ENCODE measurements around the gene ATP6V0A4.
A peak's percentile ranks its signal among the peaks of the same experiment; 100 is the strongest.
"Not testable (repeated sequence)": the region's sequence is repeated elsewhere in the genome, so short reads cannot be mapped to it uniquely, and the experiment has no call there.

Gene ATP6V0A4

DNA sequence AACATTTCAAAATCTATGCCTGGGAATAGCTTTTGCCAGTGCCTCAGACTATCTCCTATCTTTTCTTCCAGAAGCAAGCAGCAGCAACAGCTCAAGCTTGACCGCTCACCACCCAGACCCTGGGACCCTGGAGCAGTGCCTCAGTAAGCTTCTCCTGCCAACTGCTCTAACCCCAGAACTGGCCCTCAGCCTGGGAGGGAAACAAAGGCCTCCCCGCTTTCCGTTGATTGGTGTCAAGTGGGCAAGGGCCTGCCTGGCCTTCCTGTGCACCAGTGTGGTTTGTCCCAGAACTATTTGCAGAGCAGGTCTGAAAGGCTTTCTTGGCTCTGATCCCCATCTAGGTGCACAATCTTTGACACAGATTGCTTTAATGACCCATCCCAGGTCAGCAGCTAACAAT is 3.3 kb upstream of the ATP6V0A4 start:
- no peak for DNase-seq

DNA sequence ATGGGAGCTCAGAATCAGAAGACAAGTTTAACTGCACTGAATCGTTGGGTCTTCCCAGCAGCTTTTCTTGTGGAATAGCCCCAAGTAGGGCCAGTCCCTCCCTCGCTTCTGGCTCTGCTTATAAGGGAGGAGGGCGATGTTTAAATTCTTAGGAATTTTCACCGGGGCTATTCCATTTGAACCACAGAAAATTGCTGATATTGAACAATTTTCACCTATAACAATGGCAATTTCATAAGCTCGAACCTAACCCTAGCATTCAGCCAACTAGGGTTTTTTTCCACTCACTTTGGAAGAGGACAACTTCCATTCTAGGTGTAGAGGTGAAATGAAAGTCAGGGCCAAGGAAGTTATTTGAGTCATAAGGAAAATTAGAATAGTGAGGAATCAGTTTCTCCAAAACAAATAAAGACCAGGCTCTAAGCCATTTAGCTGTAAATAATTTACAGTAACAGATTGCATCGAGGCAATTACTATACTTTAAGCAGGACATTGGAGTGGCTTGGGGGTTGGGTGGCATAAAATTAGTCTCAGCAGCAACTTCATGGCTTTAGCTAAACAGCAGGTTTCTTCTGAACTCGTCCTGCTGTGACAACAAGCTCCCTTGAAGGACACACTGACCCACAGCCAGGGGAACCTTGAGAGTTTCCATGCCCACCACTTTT is 1.5 kb upstream of the ATP6V0A4 start:
- no peak for DNase-seq

DNA sequence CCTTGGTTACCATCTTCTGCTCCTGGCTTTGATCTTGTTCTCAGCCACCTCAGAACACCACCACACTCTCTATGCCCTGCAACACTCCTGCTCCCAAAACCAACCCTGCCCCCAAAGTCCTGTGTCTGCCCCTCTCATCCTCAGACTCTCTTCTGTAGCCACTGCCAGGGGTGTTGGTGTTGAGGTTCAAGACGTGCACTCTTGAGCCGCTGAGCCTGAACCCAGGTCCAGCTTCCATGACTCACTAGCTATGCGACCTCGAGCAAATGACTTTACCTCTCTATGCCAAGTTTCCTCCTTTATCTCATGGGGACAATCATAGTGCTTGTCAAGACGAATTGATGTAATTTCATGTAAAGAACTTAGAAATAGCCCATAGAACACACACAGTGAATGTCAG is 840 bp upstream of the ATP6V0A4 start:
- no peak for DNase-seq

DNA sequence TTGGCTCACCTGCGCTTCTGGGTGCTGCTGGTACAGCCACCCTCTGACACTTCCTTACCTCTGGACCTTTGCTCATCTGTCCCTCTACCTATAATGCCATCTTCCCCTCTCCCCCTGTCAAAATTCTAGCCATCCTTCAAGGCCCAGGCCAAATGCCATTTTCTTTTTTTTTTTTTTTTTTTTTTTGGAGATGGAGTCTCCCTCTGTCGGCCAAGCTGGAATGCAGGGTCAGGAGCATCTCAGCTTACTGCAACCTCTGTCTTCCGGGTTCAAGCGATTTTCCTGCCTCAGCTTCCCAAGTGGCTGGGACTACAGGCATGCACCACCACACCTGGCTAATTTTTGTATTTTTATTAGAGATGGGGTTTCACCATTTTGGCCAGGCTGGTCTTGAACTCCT is 950 bp downstream of the ATP6V0A4 start:
- not testable (repeated sequence) for DNase-seq

DNA sequence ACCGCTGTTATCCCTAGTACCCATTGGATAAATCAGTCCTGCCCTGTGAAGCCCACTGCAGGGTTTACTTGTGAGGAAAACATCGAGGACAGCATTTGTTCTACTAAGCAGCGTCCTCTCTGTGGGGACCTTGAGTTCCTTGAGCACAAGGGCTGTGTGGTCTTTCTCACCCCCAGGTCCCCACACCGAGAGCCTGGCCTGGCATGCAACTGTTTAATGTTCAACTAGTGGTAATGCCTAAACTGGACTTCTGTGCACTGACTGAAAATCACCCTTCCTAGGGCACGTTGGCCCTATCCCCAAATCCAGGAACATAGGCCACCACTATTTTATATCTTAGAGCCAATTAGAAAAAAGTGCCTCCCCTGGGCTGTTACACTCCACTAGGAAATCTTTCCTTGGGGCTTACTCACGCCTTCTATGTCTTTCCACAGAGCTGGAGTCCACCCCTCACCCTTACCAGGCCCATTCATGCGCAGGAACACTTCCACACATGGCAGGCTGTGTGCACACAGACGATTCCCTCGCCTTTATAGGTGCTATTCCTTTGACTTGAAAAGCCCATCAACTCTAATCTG is 1.9 kb downstream of the ATP6V0A4 start:
- no peak for DNase-seq

DNA sequence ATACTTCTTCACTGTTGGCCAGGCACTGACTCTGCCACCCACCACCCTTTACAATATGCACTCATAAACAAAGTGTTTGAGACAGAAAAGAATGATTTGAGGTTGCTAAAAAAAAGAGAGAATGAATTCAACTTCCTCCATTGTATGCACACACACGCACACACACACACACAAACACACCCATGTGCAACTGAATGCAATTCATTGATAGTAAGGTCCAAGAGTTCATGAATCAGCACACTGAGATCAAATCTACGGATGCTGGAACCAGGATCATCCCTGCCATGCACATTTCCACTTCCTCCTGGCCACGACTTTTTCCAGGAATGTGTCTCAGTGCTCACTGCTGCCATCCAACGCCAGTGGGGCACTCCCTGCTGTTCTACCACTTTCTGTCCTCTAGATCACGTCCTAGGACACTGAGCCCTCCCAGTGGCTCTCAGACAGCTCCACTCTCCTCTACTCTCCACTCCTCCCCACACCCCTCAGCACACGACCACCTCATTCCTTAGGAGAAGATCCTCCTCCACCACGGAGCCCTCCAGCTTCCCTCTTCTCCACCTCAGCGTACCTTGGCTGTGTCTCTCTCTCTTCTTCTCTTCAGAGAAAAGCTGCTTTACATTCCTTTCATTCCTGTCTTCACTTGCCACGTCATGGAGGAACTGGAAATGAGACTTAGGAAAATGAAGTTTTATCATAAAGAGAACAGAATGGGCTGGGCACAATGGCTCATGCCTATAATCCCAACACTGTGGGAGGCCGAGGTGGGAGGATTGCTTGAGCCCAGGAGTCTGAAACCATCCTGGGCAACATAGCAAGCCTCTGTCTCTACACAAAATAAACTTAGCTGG is 12.2 kb downstream of the ATP6V0A4 start:
- DNase-seq = no peak

DNA sequence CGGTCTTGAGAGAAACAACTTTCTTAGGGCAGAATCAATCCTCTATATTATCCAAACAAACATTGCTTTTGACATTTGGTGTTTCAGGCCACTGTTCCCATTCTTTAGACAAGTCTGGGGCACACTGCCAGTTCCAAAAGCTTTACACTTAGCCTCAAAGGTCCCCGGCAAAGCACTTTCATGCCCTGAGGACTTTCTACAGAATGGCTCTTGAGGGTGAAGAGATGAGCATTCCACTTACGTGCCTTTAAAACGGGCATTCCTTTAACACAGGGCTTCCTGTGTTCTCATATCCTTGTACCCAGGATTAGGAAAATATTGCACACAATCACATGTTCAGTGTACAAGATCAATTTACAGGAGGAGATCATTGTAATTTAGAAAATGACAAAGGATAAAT is 13.3 kb downstream of the ATP6V0A4 start:
- DNase-seq = no peak

DNA sequence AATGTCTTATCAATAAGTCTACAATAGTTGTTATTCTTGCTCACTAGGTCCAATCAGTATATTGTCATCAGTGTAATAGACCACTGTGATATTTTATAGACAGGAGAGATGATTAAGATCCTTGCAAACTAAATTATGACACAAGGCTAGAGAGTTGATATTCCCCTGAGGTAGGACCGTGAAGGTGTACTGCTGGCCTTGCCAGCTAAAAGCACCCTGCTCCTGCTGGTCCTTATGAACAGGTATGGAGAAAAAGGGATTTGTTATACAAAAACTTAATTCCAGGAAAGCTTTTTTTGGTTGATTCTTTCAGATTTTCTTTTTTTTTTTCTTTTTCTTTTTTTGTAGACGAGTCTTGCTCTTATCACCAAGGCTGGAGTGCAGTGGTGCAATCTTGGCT is 17.0 kb downstream of the ATP6V0A4 start:
- DNase-seq = no peak

DNA sequence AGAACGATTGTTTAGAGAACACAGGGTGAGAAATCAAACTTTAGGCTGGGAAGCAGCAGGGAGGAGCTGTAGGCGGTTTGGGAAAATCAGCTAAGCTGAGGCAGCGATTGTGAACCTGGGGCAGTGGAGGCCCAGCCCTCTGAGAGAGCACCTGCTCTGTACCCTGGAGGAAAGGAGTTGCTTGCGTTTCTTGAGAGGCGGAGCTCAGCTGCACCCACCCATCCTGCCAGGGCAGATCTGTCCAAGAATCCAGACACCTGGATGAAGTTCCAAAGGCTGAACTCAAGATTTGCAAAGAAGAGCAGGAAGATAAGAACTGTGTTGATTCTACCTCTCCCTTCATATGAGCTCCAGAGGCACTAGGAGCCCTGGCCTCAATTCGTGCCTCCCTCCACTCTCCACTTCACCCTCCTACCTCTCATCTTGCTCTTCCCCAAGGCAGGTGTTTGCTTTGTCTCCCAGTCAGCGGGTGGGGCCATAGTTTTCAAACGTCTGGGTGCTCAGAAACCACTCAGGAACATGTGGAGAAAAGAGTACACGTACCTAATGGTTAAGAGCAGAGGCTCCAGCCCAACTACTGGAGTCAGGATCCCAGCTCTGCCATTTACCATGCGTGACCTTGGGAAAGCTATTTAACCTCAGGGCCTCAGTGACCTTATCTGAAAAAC is 21.7 kb downstream of the ATP6V0A4 start:
- no peak for DNase-seq

DNA sequence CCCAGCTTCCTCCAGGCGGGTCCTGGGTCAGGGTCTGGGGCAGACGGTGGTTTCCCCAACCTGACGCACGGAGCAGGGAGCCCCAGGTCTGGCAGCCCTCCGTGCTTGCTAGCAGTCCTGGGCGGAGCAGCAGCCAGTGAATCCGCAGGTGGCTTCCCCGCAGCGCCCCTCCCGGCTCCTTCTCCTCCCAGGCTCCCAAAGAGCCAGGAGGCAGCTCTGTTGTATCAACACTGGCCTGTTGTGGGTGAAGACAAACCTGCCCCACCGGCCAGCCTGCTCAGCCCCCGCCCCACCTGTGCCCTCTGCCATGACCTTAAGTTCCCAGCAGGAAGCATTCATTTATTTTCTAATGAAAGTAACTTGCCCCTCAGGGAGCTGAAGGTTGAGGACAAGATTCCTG is 24.2 kb downstream of the ATP6V0A4 start:
- DNase-seq = no peak

DNA sequence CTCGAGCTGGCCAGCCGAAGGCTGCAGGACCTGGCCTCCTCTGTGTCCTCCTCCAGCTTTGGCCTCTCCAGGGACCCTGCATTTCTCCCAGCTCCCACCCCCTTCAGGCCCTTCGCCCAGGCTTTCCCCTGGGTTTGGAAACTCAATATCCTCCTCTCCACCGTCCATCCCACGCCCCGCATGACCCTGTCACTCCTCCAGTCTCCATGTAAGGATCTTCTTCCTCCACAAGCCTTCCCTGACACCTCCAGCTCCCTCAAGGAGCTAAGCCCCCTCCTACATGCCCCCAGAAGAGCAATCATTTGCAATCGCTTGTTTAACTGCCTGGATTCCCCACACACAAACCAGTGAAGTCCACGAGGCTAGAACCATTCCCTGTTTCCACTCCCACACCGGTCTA is 24.8 kb downstream of the ATP6V0A4 start:
- no peak for DNase-seq

DNA sequence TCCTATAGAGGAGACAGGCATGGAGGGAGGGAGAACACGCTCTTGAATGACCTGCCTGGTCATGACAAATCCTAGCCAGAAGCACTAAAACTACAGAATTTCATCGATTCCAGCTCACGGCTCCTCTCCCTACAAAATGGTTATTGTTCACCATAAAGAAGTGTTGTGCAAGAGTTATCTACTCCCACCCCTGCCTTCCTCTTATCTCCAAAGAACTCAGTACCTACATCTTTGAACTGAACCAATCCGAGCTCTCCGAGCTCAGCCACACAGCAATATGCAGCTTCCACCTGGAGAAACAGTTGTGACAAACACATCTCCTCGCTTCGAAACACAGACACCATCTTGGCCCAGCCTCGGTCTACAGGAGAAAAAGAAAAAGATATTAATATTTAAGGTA is 27.1 kb downstream of the ATP6V0A4 start:
- no peak for DNase-seq

DNA sequence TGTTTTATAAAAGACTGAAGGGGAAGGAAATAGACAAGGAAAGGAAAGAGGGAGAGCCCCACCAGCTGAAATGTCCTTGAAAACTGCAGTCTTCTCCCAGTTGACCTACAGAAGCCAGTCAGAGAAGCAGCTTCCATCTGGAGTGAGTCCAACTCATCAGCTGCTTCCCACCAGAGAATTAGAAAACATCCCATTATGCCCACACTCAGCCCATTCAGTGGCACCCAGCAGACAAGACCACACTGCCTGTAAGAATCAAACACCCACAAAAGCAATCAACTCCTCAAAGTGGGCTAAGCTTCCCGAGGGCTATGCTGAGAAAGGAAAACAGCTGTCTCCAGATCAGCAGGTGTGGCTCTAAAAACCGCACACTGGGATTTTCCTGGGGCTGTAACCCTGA is 29.8 kb downstream of the ATP6V0A4 start:
- DNase-seq = no peak

DNA sequence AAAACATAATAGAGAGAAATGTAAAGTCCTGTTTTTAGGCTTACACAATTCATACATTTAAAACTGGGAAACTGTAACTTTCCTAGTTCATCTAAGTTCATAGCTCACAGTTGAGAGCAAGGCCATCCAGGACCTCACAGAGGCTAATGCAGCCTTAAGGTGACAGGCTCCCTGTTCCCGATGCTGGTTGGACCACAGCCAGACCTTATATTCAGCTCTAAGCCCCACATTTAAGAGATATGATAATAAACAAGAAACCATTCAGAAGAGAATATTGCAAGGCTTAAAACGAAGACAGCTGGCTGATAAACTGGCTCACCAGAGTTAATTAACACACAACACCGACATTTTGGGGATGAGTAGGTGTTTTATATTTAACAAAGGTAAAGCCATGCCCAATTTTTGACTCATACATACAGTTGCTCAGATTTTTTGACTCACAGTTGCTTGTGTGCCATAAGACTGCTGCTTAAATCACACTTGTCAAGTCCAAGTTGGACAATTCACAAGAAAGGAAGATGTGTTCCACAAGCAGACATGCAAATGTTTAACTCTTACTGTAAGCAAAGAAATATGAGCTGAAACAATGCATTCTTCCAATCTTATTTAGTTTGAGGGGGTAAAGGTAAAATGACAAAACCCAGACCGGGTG is 41.3 kb downstream of the ATP6V0A4 start:
- DNase-seq = no peak

DNA sequence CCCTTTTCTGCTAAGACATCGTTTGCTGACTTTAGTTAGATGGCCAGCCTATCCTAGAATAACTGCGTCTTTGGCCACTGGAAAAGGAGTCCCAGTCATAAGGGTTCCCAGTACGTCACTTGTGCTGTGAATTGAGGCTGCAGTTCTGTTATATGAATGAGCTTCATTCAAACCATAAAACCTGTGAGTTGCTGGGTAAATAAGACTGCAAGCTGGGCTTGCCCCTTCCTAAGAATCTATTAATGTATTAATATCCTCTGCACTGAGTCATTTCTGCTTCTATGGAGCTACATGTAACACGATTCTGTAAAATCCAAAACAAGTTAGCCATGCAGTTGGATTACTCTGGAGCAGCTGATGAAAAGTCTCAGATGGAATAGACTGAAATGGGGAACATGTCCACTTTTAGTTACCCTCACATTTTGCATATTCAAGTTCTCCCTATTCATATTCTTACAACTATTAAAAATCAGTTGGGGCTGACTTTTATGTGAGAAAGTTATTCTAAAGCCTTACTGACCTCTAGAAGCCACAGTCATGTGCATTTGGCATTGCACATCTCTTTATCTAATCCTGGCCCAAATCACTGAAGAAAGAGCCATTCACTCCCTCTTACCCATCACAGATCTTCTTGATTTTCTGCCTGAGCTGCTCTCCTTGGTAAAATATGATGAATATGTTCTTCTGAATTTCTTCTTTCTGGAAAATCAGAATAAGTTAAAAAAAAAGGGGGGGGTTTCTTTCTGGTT is 42.0 kb downstream of the ATP6V0A4 start:
- no peak for DNase-seq

DNA sequence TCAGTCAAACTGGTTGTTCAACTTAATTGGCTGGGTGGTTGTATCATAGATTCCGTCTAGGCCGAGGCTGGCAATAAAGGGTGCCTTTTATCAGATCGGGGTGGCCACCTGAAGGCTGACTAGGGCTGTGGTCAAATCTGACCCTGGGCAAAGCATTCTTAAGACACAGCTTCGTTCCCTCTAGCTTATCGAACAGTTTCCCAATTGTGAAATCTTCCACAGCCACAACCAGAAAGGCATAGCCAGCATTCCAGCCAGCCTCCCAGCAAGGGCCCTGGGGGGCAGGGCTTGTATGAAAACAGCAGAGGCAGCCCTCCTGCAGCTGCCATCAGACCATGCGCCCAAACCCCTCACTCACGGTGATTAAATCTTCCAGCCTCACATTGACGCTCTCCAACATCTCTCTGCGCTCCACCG is 42.7 kb downstream of the ATP6V0A4 start:
- DNase-seq = no peak

DNA sequence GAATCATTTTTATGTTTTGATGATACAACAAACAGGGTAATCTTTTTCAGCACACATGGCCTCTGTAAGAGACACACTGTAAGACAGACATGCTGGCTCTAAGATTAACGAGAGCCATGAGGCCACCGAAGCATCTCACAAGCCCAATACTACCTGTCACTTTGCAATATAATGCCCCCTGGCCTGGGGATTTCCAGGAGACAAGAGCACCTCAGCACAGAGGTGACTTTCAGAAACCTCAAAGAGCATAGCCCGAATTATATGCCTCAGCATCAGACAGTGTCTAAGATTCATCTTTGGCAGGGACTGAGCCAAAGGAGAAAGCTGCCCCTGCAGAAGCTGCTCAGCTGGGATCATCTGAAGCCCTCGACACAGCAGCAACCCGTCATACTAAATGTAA is 44.4 kb downstream of the ATP6V0A4 start:
- no peak for DNase-seq

DNA sequence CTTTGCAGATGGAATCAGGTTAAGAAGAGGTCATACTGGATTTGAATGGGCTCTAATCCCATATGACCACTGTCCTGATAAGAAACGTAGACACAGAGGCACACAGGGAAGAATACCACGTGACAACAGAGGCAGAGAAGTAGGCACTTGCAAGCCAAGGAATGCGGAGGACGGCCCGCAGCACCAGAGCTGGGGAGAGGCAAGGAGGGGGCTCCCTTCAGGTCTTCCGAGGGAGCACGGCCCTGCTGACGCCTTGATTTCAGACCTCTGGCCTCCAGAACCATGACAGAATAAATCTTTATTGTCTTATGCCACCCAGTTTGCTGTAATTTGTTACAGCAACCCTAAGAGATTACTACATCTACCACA is 44.9 kb downstream of the ATP6V0A4 start:
- no peak for DNase-seq

DNA sequence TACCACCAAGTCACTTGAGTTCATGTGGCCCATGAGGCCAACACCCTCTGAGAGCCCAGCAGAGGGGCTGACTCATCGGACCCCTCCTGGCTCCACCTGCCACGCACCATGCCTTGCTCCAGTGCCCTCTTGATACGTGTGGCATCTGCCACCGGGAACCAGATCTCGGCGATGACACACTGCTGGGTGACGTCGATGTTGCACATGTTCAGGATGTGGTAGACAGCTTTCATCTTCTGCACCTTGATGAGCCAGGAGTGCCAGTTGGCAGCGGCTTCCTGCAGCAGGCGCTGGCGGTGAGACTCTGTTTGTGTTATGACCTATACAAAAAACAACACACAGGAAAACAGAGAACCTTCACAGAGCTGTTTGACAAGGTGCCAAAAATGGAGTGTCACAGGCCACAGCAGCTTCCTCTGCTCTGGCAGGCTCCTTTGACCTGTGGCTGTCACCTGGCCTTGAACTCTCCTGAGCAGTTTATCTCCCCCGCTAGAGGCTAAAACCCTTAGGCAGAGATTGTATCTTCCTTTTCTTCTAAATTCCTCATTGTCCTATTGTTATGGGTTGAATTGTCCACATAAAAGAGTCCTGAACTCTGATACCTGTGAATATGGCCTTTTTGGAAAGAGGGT is 45.4 kb downstream of the ATP6V0A4 start:
- peak; percentile 91 for DNase-seq

DNA sequence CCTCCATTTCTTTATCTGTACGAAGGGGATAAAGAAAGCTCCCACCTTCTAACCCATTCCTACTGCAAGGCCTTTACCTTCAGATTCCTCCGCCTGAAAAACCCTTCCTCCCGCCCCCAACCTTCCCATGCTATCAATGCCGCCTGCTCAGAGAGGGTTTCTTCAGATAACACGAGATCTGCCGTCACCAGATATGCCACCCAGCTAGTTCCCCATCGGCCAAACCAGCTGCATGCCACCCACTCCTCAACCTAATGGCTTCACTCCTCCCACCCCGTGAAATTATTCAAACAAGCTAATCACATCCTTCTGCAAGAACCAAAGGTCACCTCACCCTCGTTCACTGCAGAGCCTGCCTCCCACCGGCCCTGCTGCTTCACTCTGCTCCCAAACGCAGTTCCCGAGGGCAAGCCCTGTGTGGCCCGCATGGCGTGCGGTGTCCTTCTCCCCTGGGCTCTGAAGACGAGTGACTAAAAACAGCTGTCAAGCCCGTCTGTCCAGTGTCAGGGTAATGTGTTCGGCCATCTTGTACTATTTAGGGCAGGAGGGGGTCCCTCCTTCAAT is 47.0 kb downstream of the ATP6V0A4 start:
- DNase-seq = no peak

DNA sequence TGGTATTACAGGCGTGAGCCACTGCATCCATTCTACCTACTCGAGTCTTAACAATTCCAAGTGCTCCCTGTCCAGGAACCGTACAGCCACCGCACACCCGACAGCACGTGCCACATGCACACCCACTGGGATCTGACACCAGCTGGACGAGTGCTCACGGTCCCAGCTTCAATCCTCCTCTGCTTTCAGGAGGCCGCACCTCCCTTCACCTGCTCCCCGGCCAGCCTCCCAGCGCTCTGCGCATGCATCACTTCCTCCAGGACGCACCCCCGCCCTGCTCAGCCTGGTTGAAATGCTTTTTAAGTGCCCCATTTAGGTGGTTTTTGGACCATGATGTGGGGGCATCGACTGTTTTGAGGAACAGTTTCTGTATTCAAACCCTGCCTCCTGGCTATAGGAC is 47.5 kb downstream of the ATP6V0A4 start:
- no peak for DNase-seq

DNA sequence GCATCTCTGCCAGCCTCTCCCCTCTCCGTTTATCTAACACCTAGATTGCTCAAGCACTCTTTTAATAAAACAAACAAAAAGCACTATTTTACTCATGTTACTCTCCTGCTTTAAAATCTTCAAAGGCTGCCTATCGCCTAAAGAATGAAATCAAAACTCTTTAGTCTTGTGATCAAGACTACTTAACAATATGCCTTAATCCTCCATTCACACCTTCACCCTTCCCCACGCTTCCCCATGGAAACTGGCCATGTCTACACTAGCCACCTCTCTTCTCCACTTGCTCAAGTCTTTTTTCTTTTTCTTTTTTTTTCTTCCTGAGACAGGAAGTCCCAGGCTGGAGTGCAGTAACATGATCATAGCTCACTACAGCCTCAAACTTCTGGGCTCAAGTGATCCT is 48.0 kb downstream of the ATP6V0A4 start:
- no peak for DNase-seq
